OCI-M1 (cell line): ENCODE data around the gene RAB3B.
"Not testable (repeated sequence)": the region's sequence is repeated elsewhere in the genome, so short reads cannot be mapped to it uniquely, and the experiment has no call there.

Experiments used
- DNase-seq: peaks from one replicate; lab custom pipeline; 2025; lab: John Stamatoyannopoulos, UW

The RAB3B gene

DNA sequence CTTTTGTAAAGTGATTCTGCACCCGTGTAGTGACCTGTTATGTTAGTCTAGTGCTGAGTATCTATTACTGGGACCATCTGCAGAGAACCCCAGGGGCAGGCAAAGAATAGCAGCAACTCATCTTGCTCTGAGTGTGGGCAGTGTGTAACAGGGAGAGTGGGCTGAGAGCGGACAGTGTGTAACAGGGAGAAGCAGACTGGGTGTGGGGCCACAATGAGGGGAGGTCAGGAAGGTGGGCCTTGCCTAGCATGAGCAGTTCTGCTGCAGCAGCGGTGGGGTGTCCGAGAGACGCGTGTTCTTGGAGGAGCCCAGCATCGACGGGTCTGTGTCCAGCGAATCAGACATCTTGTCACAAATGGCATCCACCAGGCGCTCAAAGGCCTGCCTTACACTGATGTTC is 70.8 kb downstream of the RAB3B start:
- no peak for DNase-seq

DNA sequence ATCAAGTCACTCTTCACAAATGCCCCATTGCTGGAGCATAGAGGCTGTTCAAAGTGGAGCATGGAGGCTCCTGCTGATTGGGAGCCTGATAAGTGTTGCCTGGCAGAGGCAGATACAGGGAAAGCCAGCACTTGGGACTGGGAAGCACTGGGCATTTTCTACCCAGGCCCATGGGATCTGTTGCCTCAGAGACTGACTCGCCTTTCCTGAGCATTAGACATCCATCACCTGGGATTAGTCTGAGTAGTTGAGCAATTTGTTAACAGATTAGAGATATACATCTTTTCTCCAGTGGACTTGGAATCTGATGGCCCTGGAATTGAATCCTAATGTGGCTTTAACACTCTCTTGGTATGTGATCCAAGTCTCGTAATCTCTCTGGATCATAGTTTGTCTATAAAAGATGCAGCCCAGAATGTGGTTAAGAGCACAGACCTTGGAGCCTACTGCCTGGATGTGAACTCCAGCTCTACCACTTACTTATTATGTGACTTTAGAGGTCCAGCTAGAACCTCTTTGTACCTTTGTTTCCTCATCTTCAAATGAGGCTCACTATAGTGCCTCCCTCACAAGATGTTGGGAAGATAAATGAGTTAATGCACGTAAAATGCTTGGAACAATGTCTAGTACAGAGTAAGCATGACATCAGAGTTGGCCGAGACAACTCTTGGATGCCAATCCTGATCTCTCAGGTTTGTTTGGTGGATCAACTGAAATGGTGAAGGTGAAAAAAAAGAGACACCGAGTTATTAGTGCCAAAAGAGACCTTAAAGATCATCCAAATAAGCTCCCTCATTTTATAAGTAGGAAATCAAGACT is 73.7 kb downstream of the RAB3B start:
- DNase-seq = no peak

DNA sequence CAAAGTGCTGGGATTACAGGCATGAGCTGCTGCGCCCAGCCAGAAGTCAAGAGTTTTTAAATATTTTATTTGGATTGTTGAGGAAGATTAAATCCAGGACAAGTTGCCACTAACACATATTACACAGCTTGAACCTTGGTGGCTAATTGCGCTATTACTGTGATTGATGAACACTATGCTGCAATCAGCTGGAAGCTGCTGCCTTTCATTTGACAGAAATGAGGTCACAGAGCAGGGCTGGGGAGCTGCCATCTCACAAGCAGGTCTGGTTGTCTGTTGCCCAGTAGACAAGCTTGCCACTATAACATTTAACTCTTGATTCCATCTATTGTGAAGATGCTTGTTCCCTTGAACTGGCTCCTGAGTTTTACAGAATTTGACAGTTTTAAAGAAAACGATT is 74.5 kb downstream of the RAB3B start:
- DNase-seq = no peak

DNA sequence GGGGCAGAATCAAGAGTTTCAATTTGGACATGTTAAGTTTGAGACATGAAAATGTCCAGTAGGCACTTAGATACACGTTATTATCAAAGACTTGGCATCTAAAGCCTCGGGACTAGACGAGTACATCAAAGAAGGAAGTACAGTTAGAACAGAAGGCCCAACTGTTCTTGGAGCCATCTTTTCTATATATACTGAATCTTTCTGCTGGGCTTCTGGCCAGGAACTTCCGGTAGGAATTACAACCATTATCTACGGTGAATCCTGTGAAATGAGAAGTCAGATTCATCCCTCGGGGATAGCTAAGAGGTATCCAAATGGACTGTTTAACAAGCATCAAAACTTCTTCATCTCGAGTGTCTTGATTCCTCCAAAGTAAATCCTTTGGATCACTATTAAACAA is 77.6 kb downstream of the RAB3B start:
- DNase-seq = no peak

DNA sequence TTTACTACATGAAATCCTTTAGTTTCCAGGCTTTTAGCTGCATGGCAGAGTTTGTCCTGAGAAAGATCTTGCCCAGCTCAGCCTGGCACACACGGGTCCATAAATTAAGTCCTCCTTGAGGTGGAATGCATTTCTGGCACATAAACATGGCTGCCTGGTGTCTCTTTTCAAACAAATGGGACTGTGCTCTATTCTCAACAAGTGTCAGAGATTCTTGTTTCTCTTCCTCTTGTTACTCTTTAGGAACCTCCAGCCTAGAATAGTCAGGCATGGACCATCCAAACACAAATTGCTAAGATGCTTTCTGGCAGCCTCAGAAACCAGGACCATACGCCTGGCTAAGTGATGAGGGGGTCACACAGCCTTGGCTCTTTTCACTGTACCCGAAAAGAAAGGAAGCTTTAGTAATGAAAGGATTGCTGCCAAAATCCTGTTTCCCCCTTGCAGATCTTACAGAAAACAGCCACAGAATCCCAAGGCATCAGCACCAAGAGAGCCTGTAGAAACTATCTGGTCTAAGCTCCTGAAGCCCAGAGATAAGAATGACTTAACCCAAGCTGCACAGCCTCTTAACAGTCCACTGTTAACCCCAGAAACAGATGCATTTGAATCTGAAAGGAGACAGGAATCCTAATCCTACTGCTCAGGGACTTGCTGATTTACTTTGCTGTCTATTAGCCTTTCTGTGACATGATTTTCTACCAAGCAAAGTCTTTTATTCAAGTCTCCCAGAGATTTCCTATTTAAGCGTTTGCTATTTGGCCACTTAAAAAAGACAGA is 80.1 kb downstream of the RAB3B start:
- DNase-seq = no peak

DNA sequence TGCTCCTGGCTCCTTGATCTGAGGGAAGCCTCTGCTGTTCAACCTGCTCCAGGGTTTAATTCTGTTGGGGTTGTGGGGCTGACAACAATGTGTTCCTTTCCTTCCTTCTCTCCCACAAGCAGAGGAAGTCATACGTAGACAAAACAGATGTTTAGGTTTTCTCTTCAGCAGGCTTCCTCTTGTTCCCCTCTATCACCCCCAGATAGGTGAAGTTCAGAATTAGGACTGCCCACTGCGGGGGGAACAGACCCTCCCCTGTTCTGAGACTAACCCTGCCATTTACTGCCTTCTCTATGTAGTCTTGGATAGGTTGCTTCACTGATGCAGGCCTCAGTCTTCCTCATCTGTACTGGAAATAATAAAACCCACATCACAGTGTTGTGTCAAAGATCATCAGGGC is 82.0 kb downstream of the RAB3B start:
- DNase-seq = no peak

DNA sequence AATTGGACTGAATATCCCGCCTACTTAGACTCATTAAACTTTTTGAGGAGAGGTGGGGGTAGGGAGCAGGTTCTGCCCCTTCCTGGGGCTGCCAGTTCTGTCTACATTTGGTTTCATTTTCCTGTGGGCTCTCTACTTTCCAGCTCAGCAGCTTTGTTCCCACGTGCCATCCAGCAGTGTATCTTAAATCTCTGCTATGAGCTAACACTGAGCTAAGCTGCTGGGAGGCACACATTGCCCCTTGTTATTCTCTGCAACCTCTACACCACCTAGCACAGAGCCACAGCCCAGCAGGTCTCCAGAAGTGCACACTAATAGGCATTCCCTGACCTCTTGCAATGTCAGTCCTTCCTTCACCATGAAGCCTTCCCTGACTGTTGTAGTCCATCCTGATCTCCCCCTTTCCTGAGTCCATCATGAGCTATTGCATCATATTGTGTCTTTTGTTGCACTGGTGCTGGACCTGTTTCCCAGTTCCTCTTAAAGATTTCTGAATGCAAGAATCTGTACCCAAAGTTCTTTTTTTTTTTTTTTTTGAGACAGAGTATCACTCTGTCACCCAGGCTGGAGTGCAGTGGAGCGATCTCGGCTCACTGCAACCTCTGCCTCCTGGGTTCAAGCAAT is 83.3 kb downstream of the RAB3B start:
- peak; percentile 57 for DNase-seq

DNA sequence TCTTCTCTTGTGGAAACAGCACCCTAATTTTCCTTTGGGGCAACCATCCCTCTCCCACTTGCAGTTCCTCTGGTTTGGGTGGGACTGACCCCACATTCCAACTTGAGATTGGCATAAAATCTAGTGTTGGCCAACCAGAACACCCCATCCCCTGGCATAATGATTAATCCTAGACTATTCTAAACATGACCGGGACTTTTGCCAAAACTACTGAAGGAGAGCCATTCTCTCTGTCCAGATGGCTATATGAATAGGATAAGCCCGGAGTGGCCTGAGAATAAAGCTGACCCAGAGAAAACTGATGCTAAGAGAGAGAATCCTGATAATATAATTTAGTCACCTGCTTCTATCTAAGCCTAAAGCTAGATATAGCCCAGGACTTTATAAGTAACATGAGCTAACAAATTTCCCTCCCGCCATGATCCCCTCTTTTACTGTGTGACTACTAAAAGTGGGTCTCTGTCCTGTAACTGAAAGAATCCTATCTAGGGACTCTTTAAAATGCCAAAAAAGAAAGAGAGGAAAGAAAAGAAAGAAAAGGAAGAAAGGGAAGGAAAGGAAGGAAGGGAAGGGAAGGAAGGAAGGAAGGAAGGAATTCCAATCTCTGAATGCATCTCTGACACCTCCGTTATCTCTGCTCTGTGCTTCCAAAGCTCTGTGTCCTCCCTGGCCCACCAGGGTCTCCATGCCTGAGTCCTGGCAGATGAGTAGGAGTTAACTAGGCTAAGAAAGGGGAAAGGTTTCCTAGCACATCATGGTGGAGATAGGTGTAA is 84.0 kb downstream of the RAB3B start:
- DNase-seq = no peak

DNA sequence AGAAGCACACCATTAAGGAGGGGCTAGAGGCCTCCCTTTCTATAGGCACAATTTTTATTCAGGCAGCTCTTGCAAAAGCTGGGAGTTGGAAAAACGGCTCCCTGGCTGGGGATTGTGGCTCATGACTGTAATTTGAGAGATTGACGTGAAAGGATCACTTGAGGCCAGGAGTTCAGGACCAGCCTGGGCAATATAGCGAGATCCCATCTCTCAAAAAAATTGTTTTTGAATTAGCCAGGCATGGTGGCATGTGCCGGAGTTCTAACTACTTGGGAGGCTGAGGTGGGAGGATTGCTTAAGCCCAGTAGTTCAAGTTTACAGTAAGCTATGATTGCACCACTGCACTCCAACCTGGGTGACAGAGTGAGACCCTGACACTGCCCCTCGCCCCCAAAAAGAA is 88.0 kb downstream of the RAB3B start:
- DNase-seq = no peak

DNA sequence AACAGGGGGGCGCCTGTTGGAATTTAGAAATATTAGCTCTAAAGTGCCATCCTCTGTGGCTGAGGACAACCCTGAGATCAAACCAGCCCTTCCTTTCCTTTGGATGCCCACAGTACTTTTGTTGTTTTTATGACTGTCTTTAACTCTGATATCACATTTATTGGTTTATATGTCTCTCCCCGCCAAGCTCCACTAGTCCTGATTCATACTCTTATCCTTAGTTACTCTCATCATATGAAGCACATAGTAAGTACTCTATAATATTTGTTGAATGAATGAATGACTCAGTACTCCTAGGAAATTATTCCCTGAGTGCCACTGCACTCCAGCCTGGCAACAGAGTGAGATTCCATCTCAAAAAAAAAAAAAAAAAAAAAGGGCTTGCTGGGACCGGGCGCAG is 89.3 kb downstream of the RAB3B start:
- no peak for DNase-seq

DNA sequence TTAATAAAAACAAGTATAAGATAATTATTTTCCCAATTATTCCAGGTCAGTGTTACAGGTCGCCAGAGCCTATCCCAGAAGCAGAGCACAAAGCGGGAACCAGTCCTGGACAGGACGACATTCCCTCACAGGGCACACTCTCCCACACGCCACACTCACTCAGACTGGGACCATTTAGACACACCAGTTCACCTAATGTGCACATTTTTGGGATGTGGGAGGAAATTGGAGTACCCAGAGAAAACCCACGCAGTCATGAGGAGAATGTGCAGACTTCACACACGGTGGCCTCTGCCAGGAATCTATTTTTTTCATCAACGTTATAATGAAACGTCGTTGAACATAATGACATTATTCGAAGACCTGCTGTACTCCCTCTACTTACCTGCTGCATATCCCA is 91.5 kb downstream of the RAB3B start:
- no peak for DNase-seq

DNA sequence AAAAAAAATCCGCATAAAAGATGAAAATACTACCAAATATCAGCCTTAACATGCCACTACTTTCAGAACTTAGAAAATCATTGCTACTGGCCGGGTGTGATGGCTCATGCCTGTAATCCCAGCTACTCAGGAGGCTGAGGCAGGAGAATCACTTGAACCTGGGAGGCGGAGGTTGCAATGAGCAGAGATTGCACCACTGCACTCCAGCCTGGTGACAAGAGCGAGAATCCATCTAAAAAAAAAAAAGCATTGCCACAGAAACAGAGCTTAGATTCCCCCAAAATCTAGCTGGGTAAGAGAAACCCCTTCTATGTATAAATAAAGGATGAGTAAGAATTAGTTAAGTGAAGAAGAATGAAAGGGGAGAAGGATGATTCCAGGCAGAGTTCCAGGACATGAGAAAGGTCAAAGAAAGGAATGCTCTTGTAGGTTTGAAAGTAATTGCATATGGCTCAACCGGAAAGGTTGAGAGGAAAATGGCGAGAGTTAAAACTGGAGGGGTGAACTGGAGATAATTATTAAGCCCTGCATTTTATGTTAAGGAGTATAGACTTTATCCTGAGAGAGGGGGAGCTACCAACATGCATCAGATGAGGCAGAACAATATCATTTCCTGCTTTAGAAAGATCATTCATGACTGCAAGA is 92.3 kb downstream of the RAB3B start:
- DNase-seq = no peak

DNA sequence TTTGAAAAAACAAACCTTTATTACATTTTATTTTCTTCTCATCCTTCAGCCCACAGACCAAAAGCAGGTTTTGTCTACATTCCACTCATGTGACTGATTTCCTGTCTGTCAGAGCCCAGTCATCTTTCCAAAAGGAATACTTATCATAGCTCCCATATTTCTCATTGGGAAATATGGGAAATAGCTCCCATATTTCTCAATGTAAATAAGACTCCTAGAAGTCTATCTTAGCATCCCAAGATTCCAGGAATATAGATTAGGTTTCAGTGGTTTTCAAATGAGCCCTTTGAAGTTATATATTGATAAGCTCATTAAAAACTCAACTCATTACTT is 92.8 kb downstream of the RAB3B start:
- DNase-seq = no peak

DNA sequence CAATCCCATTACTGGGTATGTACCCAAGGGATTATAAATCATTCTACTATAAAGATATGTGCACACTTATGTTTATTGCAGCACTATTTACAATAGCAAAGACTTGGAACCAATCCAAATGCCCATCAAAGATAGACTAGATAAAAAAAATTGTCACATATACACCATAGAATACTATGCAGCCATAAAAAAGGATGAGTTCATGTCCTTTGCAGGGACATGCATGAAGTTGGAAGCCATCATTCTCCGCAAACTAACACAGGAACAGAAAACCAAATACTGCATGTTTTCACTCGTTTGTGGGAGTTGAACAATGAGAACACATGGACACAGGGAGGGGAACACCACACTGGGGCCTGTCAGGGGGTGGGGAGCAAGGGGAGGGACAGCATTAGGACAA is 95.8 kb downstream of the RAB3B start:
- DNase-seq = not testable (repeated sequence)

DNA sequence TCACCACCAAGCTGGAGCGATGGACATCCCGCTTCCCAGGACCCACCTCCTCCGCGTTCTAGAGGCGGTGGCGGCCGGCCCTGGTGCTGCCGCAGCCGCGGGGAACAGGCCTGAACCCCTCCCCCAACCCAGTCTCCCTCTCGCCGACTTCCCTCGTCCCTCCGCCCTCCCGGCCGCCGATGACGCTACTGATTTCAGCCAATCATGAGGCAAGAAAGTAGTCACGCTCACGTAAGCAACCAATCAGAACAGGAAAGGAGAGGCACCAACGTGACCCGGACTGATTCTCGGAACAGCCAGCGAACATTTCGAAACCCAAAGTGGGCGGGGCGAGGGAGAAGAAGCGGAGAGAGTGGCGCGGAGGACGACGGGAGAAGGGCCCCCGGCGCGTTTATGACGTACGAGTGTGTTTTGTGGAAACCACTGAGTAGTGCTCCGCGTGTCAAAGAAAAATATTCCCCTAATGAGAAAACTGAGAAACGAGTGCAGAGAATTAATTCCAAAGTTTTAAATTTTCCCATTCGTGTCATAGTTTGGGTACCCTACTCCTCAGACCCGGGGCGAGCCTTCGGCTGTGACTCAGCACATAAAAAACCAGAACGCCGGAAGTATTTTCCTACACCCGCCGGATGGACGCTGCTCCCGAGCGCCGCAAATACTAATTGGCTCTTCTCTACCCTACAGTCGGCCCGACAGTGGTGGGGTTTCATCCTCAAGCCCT is 111.7 kb downstream of the RAB3B start, which contains the start of gene NRDC:
TSS of gene NRDC (minus strand) at position 112 of the 721 bp plus-strand sequence. CDS start 112 bp downstream, outside the sequence.
- peak; percentile 100 for DNase-seq

DNA sequence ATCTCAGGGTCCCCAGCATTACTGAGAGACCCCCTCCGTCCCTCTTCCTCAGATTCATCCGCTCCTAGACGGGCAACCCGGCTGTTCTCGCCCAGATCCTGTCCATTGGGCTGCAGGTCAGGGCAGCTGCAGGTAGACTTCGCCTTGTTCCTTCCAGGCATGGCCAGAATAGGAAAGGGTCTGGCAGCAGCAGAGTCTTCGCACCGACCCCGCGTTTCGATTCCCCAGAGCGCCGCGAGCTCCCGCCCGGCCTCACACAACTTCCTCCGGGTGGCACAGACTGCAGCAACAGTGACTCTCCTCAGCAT is 112.2 kb downstream of the RAB3B start:
- DNase-seq = no peak

DNA sequence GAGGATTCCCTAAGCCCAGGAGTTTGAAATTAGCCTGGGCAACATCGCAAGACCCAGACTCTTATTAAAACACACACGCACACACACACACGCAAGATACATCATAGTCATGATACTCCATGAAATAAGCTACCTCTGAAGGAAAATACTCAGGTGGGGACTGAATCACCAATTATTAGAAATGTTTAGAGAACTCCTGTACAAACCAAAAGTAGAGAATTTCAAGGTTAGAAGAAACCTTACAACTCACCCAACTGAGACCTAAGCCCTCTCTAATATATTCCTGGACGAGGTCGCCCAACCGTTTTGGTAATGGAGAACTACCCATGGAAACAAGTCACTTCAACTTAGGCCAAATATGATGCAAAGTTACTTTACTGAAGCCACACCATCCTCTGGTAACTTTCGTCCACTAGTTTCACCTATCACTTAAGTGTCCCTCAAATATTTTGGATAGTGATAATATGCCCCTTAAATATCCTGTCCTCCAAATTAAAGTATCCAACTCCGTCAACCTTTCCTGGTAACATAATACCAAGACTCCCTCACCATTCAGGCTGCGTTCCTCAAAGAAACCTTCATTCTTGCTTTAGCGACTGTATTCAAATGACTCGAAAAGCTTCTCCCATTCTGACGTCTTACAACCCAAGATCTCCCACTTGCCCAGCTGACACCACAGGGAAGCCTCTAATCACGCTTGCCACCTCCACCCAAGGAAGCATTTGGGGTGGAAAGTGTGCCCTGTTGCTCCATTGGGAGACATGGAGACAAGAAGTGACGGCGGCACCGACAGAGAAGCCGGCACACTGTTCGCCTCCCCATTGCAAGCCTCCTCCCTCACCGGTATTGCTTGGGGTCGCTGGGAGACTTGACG is 112.8 kb downstream of the RAB3B start:
- peak; percentile 77 for DNase-seq

DNA sequence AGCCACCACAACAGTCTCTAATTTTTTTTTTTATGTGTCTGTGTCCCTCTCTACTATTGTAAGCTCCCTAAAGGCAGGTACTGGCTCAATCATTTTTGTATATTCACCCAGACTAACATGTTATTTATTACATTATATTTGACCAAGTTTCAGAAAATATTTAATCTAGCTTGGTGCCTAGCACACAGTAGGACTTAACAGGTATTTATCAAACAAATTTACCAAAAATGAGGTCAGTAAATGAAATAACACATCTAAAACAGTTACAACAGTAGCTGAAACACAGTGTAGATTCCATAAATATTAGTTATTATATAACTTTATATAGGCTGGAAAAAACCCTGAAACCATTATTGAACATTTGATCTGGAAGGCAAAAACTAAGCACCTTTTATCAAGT is 114.7 kb downstream of the RAB3B start:
- DNase-seq = no peak

DNA sequence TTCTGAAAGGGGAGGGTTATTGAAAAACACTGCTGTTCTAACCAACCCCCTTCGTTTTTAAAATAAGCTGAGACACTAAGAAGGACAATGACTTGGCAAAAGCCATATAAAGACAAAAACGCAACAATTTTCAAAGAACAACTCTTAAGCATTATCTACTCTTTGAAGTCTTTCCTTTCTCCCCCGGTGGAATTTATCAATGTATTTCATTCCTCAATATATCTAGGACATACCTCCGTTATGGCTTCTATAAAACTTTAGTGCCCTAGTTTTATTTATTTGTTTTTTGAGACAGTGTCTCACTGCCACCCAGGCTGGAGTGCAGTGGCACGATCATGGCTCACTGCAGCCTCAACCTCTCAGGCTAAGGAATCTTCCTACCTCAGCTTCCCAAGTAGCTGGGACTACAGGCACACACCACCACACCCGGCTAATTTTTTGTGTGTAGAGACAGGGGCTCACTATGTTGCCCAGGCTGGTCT is 115.2 kb downstream of the RAB3B start:
- DNase-seq = peak; percentile 67

DNA sequence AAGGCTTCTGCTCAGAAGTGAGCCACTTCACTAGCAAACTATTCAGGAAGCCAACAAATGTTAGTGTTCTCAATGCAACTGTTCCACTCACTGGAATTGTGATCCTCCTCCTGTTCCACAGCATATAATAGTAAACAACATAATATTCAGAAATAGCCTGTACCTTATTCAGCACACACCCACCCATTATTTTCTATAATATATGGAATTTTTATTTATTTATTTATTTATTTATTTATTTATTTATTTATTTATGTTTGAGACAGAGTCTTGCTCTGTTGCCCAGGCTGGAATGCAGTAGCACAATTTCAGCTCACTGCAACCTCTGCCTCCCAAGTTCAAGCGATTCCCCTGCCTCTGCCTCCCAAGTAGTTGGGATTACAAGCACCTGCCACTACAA is 117.2 kb downstream of the RAB3B start:
- not testable (repeated sequence) for DNase-seq
